ENCODE results near the gene DOCK4. TPM values are rescaled to one million over a fixed set of nuclear protein-coding genes. Genes with fewer than 3 reads are reported as not detected.

DOCK4 gene
- total and polyA plus RNA-seq, 2 of the 8 experiments (the other 6 are each of a cell fraction or from before 2014, with no cell fraction given) = 5.1 to 23.6 TPM

DNA sequence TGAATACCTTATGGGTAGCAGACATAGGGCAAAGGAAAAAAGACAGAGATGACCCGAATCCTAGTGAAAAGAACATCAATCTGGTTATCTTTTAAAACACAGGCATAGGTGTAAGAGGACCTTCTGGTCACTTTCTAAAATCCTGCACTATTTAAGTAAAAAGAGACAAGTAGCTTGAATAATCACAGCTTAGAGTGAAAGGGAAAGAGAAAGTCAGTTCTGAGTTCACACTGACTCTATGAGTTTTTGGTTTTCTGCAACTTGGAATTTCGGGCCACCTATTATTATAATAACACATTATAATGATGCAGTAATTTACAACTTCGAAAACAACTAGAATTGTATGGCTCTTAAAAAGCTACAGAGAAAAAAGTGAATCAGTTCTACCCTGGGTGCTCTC is 247.8 kb downstream of the DOCK4 start:
- Histone ChIP-seq H3K18ac (ENCODE audit: extremely low read depth, low read length) (no peak overlapping the region), H3K79me2 (ENCODE audit: control insufficient read depth in 1 of 2, insufficient read depth in 2 of 2, low read length in 2 of 2) (no peaks in the 10 kb centered on the region), H3K27ac (ENCODE audit: low read depth, low read length) (no peak overlapping the region), H4K20me1 (replicated peaks in 1 of 2; ENCODE audit: control insufficient read depth in 1 of 2, insufficient read depth in 2 of 2, low read length in 2 of 2) (no peaks in the 10 kb centered on the region), H3K27me3 (replicated peaks in 1 of 4; ENCODE audit: control insufficient read depth in 3 of 4, extremely low read depth in 1 of 4, insufficient read depth in 3 of 4, low read length in 3 of 4) (no peaks in the 10 kb centered on the region), H3K56ac (replicated peaks; ENCODE audit: insufficient read length, low read depth, low read length) (no peak overlapping the region), H3K9ac (replicated peaks in 1 of 4; ENCODE audit: extremely low read depth in 1 of 4, low read depth in 3 of 4, low read length in 3 of 4) (no peak overlapping the region), H2BK15ac (ENCODE audit: low read length) (no peak overlapping the region), H3K23me2 (ENCODE audit: low read depth, low read length) (no peaks in the 10 kb centered on the region), H3K23ac (ENCODE audit: insufficient read length) (no peak overlapping the region), H2BK20ac (ENCODE audit: low read length) (no peak overlapping the region), H2AFZ (ENCODE audit: low read length) (no peak overlapping the region), H3K14ac (ENCODE audit: insufficient read length) (no peak overlapping the region), H2BK120ac (replicated peaks; ENCODE audit: low read depth, low read length) (no peak overlapping the region), H2BK12ac (ENCODE audit: low read depth, low read length) (no peak overlapping the region), H3K9me3 (ENCODE audit: insufficient read depth in 2 of 2, low read depth in 1 of 2, low read length in 1 of 2) (no peaks in the 10 kb centered on the region), H2BK5ac (ENCODE audit: low read depth, low read length) (no peak overlapping the region), H4K8ac (ENCODE audit: extremely low read depth, insufficient read depth, low read length) (no peak overlapping the region), H2AK5ac (ENCODE audit: low read depth, low read length) (no peak overlapping the region), H4K5ac (ENCODE audit: insufficient read length, low read depth, low read length) (no peak overlapping the region), H3K4me3 (ENCODE audit: extremely low read depth in 1 of 4, insufficient read depth in 2 of 4, low read depth in 3 of 4, low read length in 4 of 4) (no peak overlapping the region), H3K4ac (replicated peaks; ENCODE audit: insufficient read length, low read depth, low read length) (no peak overlapping the region), H3K4me1 (replicated peaks in 1 of 4; ENCODE audit: control insufficient read depth in 3 of 4, insufficient read depth in 4 of 4, low read length in 3 of 4) (peaks cover 0 to 2% (median 0%) of the 10 kb centered on the region in 4 experiments; a peak in 1 of 7 replicates), H3K79me1 (ENCODE audit: low read depth, low read length) (no peaks in the 10 kb centered on the region), H3K36me3 (ENCODE audit: control insufficient read depth in 2 of 4, insufficient read depth in 4 of 4, low read length in 3 of 4) (no peaks in the 10 kb centered on the region), H4K91ac (replicated peaks; ENCODE audit: insufficient read length, low read length) (no peak overlapping the region), H3K4me2 (ENCODE audit: insufficient read depth in 1 of 2, low read depth in 2 of 2, low read length in 2 of 2) (no peak overlapping the region)
- FAIRE-seq (no peak), DNase-seq (ENCODE audit: low read depth in 1 of 2, low spot score in 2 of 2) (no peak)
- CTCF ChIA-PET (ENCODE audit: partially characterized antibody) = no interaction called here
- 92% methylated on average over 3 of the region's 3 CpGs; no CpG with 5 or more reads in 1 of the 2 experiments for WGBS, 2 experiments (ENCODE audit: extremely low coverage in 1 of 2, insufficient coverage in 1 of 2, insufficient read length in 1 of 2, insufficient replicate concordance in 2 of 2, low coverage in 1 of 2, low lambda C conversion rate in 2 of 2, missing lambda C conversion rate in 1 of 2)
- POLR2A ChIA-PET (ENCODE audit: partially characterized antibody) = no interaction called here
- TF ChIP-seq RBBP5 (IDR thresholded peaks at IDR 0.05; ENCODE audit: borderline replicate concordance, low read depth, low read length) = no peak
- TF ChIP-seq, protein P1, sequence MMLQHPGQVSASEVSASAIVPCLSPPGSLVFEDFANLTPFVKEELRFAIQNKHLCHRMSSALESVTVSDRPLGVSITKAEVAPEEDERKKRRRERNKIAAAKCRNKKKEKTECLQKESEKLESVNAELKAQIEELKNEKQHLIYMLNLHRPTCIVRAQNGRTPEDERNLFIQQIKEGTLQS (IDR thresholded peaks at IDR 0.05; ENCODE audit: insufficient read depth, low read depth, low read length) = no peak

All from H1 (cell line).